ENCODE data around the gene ERAP2.
A peak's percentile ranks its signal among the peaks of the same experiment; 100 is the strongest.

ERAP2 gene

GRCh38 chr5:96876292-96876850 lies at the start of gene ERAP2:
Gene ERAP2 (plus strand): TSS chr5:96876500. CDS start chr5:96879686, 3,186 bp downstream.
- H3K27ac ChIP-seq = peak within 1 kb of the TSS; percentile 89
- TF ChIP-seq, protein P1, sequence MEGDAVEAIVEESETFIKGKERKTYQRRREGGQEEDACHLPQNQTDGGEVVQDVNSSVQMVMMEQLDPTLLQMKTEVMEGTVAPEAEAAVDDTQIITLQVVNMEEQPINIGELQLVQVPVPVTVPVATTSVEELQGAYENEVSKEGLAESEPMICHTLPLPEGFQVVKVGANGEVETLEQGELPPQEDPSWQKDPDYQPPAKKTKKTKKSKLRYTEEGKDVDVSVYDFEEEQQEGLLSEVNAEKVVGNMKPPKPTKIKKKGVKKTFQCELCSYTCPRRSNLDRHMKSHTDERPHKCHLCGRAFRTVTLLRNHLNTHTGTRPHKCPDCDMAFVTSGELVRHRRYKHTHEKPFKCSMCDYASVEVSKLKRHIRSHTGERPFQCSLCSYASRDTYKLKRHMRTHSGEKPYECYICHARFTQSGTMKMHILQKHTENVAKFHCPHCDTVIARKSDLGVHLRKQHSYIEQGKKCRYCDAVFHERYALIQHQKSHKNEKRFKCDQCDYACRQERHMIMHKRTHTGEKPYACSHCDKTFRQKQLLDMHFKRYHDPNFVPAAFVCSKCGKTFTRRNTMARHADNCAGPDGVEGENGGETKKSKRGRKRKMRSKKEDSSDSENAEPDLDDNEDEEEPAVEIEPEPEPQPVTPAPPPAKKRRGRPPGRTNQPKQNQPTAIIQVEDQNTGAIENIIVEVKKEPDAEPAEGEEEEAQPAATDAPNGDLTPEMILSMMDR (conservative IDR thresholded peaks at IDR 0.05) = no peak

GRCh38 chr5:96829297-96829696 lies 47.0 kb upstream of the ERAP2 start:
- no peak overlapping the region for H3K27ac ChIP-seq
- TF ChIP-seq, protein P1 (conservative IDR thresholded peaks at IDR 0.05) = no peak

- no peak overlapping the region for H3K27ac ChIP-seq
- TF ChIP-seq, protein P1 (conservative IDR thresholded peaks at IDR 0.05) = no peak
Measured at GRCh38 chr5:96834016-96834415, 42.3 kb upstream of the ERAP2 start.

DNA sequence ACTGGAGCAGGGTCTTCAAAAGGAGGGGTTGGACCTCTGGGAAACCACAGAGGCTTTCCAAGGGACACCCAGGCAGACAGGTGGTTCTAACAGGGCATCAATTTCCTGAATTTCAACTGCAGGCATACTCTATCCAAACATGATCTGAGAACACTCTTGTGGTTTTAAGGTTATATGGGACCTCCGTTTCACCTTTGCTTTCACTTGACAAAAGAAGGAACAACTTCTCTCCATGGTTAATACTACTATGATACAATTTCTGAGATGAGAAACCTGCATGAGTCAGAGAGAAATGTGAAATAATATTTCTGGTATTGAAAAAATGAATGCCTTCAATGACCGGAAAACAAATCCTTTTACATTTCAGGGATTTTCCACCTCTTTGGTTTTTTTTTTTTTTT lies 40.5 kb upstream of the ERAP2 start:
- TF ChIP-seq, protein P1 (conservative IDR thresholded peaks at IDR 0.05) = no peak
- H3K27ac ChIP-seq = no peak overlapping the region

- no peak overlapping the region for H3K27ac ChIP-seq
- TF ChIP-seq, protein P1 (conservative IDR thresholded peaks at IDR 0.05) = no peak
Measured at GRCh38 chr5:96836817-96837216, 39.5 kb upstream of the ERAP2 start.

- TF ChIP-seq, protein P1 (conservative IDR thresholded peaks at IDR 0.05) = no peak
Measured at GRCh38 chr5:96837303-96837702, 39.0 kb upstream of the ERAP2 start.

GRCh38 chr5:96838201-96839070 lies 37.9 kb upstream of the ERAP2 start:
- peak overlapping the region; percentile 39 for H3K27ac ChIP-seq
- TF ChIP-seq, protein P1 (conservative IDR thresholded peaks at IDR 0.05) = no peak

More at GRCh38 chr5:96837303-96837702, 39.0 kb upstream of the ERAP2 start:
- H3K27ac ChIP-seq = no peak overlapping the region

Measured in VCaP (cell line).